CD4-positive, alpha-beta T cell (primary cell): ENCODE data around the gene OPRM1. TPM values are rescaled to one million over a fixed set of nuclear protein-coding genes. Genes with fewer than 3 reads are reported as not detected.
"Not testable (repeated sequence)": the region's sequence is repeated elsewhere in the genome, so short reads cannot be mapped to it uniquely, and the experiment has no call there.

Source experiments
- ATAC-seq: fragments of 200-7000 bp; cut with Tn5 transposase; one replicate; pipeline ENCODE4 v1.10.0; 2022; ENCODE audit warnings: mild to moderate bottlenecking; ENCODE audit not compliant: poor library complexity
- CTCF ChIA-PET: fragments of 350-600 bp; sonication (Branson Sonifier 250); formaldehyde crosslinking; loops from one replicate; lab custom pipeline; 2021; ENCODE audit warnings: antibody characterized with exemption, inconsistent platforms; lab: Charles Lee
- POLR2A ChIA-PET: fragments of 350-600 bp; sonication (Branson Sonifier 250); formaldehyde crosslinking; loops from one replicate; lab custom pipeline; 2021; ENCODE audit warnings: antibody characterized with exemption, inconsistent platforms; lab: Charles Lee
- DNase-seq, 14 experiments: peaks; one replicate each; pipeline ENCODE4 v3.0.0-alpha.2; 2013 to 2020; ENCODE audit warnings: mixed read lengths in 2 of 14
- H3K27ac ChIP-seq, 2 donors: one replicate each; pipeline versions ENCODE4 v1.5.1 to v1.7.0; 2013; ENCODE audit warnings: low read length in 2 of 2, low read depth in 1 of 2, mild to moderate bottlenecking in 1 of 2
- H3K27me3 ChIP-seq, 2 experiments: 1 replicate in 1 of 2; 2 replicates in 1 of 2; pipeline versions ENCODE4 v1.6.1 to v1.7.0; 2013; ENCODE audit warnings: low read length in 2 of 2, control low read depth in 1 of 2, mild to moderate bottlenecking in 1 of 2, moderate library complexity in 1 of 2; ENCODE audit not compliant: insufficient read depth in 2 of 2, control insufficient read depth in 1 of 2
- H3K36me3 ChIP-seq: one replicate; pipeline ENCODE4 v1.6.1; 2013; ENCODE audit warnings: low read length, control low read depth; ENCODE audit not compliant: insufficient read depth
- H3K4me1 ChIP-seq: one replicate; pipeline ENCODE4 v1.6.1; 2013; ENCODE audit warnings: low read length, control low read depth; ENCODE audit not compliant: insufficient read depth
- H3K4me3 ChIP-seq: one replicate; pipeline ENCODE4 v1.5.1; 2013; ENCODE audit warnings: mild to moderate bottlenecking, low read length, moderate library complexity
- H3K9me3 ChIP-seq, 2 experiments: 1 replicate in 1 of 2; 2 replicates in 1 of 2; pipeline versions ENCODE4 v1.6.1 to v1.7.0; 2013; ENCODE audit warnings: low read length in 2 of 2, mild to moderate bottlenecking in 2 of 2, control low read depth in 1 of 2, moderate library complexity in 1 of 2; ENCODE audit not compliant: control insufficient read depth in 1 of 2, insufficient read depth in 1 of 2
- H3K27ac Mint-ChIP-seq: one replicate; pipeline ENCODE4 v1.8.0; 2020; ENCODE audit warnings: mixed read lengths
- H3K27me3 Mint-ChIP-seq: one replicate; pipeline ENCODE4 v1.8.0; 2021; ENCODE audit warnings: mixed read lengths
- H3K36me3 Mint-ChIP-seq: one replicate; pipeline ENCODE4 v1.8.0; 2021; ENCODE audit warnings: low read depth, mixed read lengths
- H3K4me1 Mint-ChIP-seq: one replicate; pipeline ENCODE4 v1.8.0; 2021; ENCODE audit warnings: low read depth, mixed read lengths
- H3K4me3 Mint-ChIP-seq: one replicate; pipeline ENCODE4 v1.8.0; 2020; ENCODE audit warnings: mild to moderate bottlenecking, mixed read lengths
- H3K9me3 Mint-ChIP-seq: one replicate; pipeline ENCODE4 v1.8.0; 2020; ENCODE audit warnings: mixed read lengths
- intact Hi-C, 2 experiments: fragments of 100-400 bp; cut with DNase I in 1 of 2; cut with micrococcal nuclease in 1 of 2; formaldehyde crosslinking; loops; one replicate each; pipeline versions ENCODE4 v1.15.1 to v1.9.0; 2023 to 2025; cut with DNase I, micrococcal nuclease
- total RNA-seq, 174 experiments: library from RNA in 2 of 174; stranded (reverse) in 2 of 174; gene quantifications; one replicate each; pipeline ENCODE4 v1.2.3 and lab custom pipeline; 2021 to 2026
- TF ChIP-seq, protein P1 (sequence below): fragments of 200-600 bp; IDR thresholded peaks from one replicate; pipeline ENCODE4 v1.8.0; 2022; ENCODE audit warnings: antibody characterized with exemption, mild to moderate bottlenecking

OPRM1 gene
- total RNA-seq, 2 experiments from 2014 or later, result not detected

DNA sequence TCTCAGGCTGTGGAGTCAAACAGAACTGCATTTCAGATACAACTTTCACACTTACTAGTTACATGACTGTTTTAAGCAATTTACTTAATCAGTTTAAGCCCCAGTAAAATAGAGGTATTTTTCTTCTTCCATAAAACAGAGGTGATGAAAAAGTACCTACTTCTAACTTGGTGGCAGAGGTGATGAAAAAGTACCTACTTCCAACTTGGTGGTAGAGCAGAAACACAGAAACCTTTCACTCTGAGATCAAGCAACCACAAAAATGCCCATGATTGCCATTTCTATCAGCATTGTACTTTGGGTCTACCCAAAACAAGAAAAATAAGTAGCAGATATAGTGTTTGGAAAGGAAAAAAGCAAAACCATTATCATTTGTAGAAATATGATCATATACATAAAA, 148.7 kb downstream of the OPRM1 start:
- Mint-ChIP-seq H3K9me3 (peaks cover 6% of the 10 kb centered on the region), H3K27ac (peak overlapping the region; percentile 11), H3K27me3 (no peaks in the 10 kb centered on the region), H3K4me3 (no peak overlapping the region), H3K4me1 (peaks cover 63% of the 10 kb centered on the region), H3K36me3 (peaks cover 93% of the 10 kb centered on the region)
- ChIA-PET CTCF (interaction anchor here (1.0 kb wide), 1 partner anchor 90 kb away, joined by 3 read pairs; no protein-coding TSS in a partner anchor), POLR2A (no interaction called here)
- DNase-seq, result no peak
- H3K27me3 ChIP-seq, result no peaks in the 10 kb centered on the region
- no peak for ATAC-seq
- H3K27ac ChIP-seq, result no peak overlapping the region
- H3K9me3 ChIP-seq, result no peaks in the 10 kb centered on the region
- peaks cover 31% of the 10 kb centered on the region for H3K36me3 ChIP-seq
- H3K4me3 ChIP-seq, result no peak overlapping the region
- no peaks in the 10 kb centered on the region for H3K4me1 ChIP-seq
- intact Hi-C loops, result no loop called here
- TF ChIP-seq, protein P1, sequence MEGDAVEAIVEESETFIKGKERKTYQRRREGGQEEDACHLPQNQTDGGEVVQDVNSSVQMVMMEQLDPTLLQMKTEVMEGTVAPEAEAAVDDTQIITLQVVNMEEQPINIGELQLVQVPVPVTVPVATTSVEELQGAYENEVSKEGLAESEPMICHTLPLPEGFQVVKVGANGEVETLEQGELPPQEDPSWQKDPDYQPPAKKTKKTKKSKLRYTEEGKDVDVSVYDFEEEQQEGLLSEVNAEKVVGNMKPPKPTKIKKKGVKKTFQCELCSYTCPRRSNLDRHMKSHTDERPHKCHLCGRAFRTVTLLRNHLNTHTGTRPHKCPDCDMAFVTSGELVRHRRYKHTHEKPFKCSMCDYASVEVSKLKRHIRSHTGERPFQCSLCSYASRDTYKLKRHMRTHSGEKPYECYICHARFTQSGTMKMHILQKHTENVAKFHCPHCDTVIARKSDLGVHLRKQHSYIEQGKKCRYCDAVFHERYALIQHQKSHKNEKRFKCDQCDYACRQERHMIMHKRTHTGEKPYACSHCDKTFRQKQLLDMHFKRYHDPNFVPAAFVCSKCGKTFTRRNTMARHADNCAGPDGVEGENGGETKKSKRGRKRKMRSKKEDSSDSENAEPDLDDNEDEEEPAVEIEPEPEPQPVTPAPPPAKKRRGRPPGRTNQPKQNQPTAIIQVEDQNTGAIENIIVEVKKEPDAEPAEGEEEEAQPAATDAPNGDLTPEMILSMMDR, result no peak

DNA sequence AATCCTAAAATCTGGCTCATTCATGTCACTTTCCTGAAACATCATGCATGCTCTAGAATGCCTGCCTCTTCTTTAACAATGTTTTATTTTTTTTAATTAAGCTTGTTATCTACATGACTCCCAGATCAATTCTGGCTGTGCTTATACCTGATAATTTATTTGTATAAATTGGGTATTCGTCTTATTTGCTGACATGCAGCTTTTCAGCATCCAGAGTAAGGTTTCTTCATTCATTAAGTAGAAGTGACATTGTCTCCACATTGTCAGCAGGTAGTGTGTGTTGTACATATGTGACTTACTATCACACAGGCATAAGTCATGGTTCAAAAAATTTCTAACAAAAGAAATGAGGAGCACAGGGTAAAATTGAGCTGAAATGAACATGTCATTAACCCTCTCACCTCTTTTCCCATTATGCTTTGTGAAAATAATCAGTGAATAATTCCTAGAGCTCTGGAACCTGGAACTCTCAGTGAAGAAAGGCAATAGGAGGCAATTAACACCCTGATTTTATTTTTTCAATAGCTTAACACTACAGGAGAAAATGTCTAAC, 157.4 kb downstream of the OPRM1 start:
- Histone ChIP-seq H3K27ac (no peak overlapping the region), H3K4me3 (no peak overlapping the region), H3K9me3 (no peaks in the 10 kb centered on the region), H3K36me3 (peaks cover 68% of the 10 kb centered on the region), H3K4me1 (peaks cover 5% of the 10 kb centered on the region), H3K27me3 (no peaks in the 10 kb centered on the region)
- intact Hi-C loops, result no loop called here
- Mint-ChIP-seq H3K4me1 (peaks cover 75% of the 10 kb centered on the region), H3K27me3 (no peaks in the 10 kb centered on the region), H3K27ac (peak overlapping the region; percentile 39), H3K36me3 (peaks cover 93% of the 10 kb centered on the region), H3K4me3 (no peak overlapping the region), H3K9me3 (peaks cover 3% of the 10 kb centered on the region)
- CTCF ChIA-PET, result interaction anchor here (0.9 to 1.0 kb wide), 2 partner anchors 37 to 81 kb away, joined by 3 to 5 read pairs; no protein-coding TSS in a partner anchor
- ATAC-seq, result no peak
- POLR2A ChIA-PET, result interaction anchor here (0.7 kb wide), 1 partner anchor 47 kb away, joined by 3 read pairs; no protein-coding TSS in a partner anchor
- DNase-seq, result no peak
- TF ChIP-seq, protein P1, result no peak

DNA sequence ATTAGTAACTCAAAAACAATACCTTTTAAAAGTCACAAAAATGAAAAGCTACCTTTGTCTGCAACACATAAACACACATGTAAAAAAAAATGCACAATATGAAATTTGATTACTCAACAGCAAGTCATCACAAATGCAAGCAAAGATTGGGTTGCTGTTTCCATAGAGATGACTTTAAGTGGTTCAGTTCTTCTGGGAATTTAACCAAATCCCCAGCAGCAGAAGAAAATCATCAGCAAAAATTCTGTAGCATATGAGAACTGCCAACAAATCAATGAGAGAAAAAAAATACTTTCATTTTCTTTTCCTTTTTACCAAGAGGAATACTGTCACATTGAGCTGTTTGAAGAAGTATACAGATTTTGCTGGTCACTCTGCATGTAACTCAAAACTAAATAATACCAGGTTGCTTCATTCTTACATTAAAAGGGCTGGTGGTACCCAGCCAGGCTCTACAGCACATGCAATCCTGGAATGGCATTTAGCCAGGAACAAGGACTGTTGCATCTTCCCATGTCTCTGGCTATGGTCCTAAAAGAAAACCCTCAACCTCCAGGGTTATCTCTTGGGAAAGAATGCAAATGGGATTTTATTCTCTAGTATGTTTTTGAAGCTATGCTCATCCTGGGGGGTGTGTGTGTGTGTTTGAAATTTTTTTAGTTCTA, 158.3 kb downstream of the OPRM1 start:
- Histone ChIP-seq H3K4me3 (no peak overlapping the region), H3K4me1 (peaks cover 5% of the 10 kb centered on the region), H3K36me3 (peaks cover 71% of the 10 kb centered on the region), H3K9me3 (no peaks in the 10 kb centered on the region), H3K27ac (peak overlapping the region in 1 of 2 donors; percentile 32), H3K27me3 (no peaks in the 10 kb centered on the region)
- ChIA-PET CTCF (interaction anchor here (0.9 to 1.0 kb wide), 2 partner anchors 38 to 80 kb away, joined by 3 to 5 read pairs; no protein-coding TSS in a partner anchor), POLR2A (interaction anchor here (0.7 to 0.9 kb wide), 2 partner anchors 46 to 80 kb away, joined by 3 to 4 read pairs; no protein-coding TSS in a partner anchor)
- no peak overlapping the region for H3K4me3 Mint-ChIP-seq
- peak overlapping the region; percentile 5 for H3K27ac Mint-ChIP-seq
- ATAC-seq (no peak), DNase-seq (no peak)
- H3K27me3 Mint-ChIP-seq, result no peaks in the 10 kb centered on the region
- H3K4me1 Mint-ChIP-seq, result peaks cover 77% of the 10 kb centered on the region
- H3K9me3 Mint-ChIP-seq, result peaks cover 3% of the 10 kb centered on the region
- H3K36me3 Mint-ChIP-seq, result peaks cover 93% of the 10 kb centered on the region
- intact Hi-C loops, result no loop called here
- TF ChIP-seq, protein P1, result no peak

DNA sequence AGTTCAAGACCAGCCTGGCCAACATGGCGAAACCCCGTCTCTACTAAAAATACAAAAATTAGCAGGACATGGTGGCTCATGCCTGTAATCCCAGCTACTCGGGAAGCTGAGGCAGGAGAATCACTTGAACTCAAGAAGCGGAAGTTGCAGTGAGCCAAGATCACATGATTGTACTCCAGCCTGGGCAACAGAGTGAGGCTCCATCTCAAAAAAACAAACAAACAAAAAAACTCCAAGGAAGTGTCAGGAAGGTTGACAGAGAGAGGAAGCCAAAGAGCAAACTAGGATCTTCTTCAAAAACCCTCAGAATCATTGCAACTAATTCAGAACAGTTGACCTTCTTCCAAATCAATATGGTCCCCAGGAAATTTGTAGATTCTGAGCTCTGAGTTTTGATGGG, 162.6 kb downstream of the OPRM1 start:
- POLR2A ChIA-PET, DNase-seq, ATAC-seq, H3K4me3 Mint-ChIP-seq, H3K9me3 ChIP-seq, H3K4me3 ChIP-seq, CTCF ChIA-PET, H3K9me3 Mint-ChIP-seq, H3K27me3 ChIP-seq, H3K27ac ChIP-seq, H3K27me3 Mint-ChIP-seq, H3K4me1 ChIP-seq: not testable (repeated sequence)
- H3K27ac Mint-ChIP-seq, result peak overlapping the region; percentile 16
- peaks cover 95% of the 10 kb centered on the region for H3K36me3 ChIP-seq
- H3K36me3 Mint-ChIP-seq, result peaks cover 98% of the 10 kb centered on the region
- intact Hi-C loops, result loop anchor here in 1 of 2 experiments (5.0 kb wide), 1 partner anchor 34 kb away; no protein-coding TSS in a partner anchor
- H3K4me1 Mint-ChIP-seq, result peaks cover 76% of the 10 kb centered on the region
